ENCODE measurements around the gene SORCS1. TPM values are rescaled to one million over a fixed set of nuclear protein-coding genes. Genes with fewer than 3 reads are reported as not detected.
A peak's percentile ranks its signal among the peaks of the same experiment; 100 is the strongest.

SORCS1 gene
- total RNA-seq, 1 experiment from 2014 or later = 1.7 TPM

GRCh38 chr10:106919871-106920282, 244.6 kb downstream of the SORCS1 start:
- Histone ChIP-seq H3K4me2 (ENCODE audit: insufficient read depth, insufficient read length, low read length) (no peak overlapping the region), H3K79me2 (ENCODE audit: insufficient read depth, low read length) (no peaks in the 10 kb centered on the region), H3K23ac (ENCODE audit: insufficient read length, low read depth, low read length) (no peak overlapping the region), H3K27ac (ENCODE audit: insufficient read length, low read depth, low read length) (no peak overlapping the region), H3K9ac (ENCODE audit: extremely low read depth, insufficient read length, low read length) (no peak overlapping the region), H2BK12ac (ENCODE audit: insufficient read length, low read depth, low read length) (no peak overlapping the region), H4K91ac (ENCODE audit: insufficient read length, low read depth, low read length) (no peak overlapping the region), H3K4ac (ENCODE audit: low read depth, low read length) (no peak overlapping the region), H3K18ac (ENCODE audit: insufficient read length, low read depth, low read length) (no peak overlapping the region), H3T11ph (ENCODE audit: low read length) (no peak overlapping the region), H3K27me3 (ENCODE audit: insufficient read depth, low read length) (peaks cover 3% of the 10 kb centered on the region; the same call in 1 of the 2 replicates), H2AK5ac (ENCODE audit: insufficient read length, low read length) (no peak overlapping the region), H4K20me1 (ENCODE audit: control insufficient read depth, insufficient read depth, insufficient read length) (no peaks in the 10 kb centered on the region), H3K79me1 (ENCODE audit: insufficient read depth, low read depth, low read length, poor library complexity, severe bottlenecking) (no peaks in the 10 kb centered on the region), H2BK5ac (ENCODE audit: insufficient read length, low read length) (no peak overlapping the region), H4K5ac (ENCODE audit: insufficient read length, low read depth, low read length) (no peak overlapping the region), H2BK120ac (ENCODE audit: low read depth, low read length, poor library complexity, severe bottlenecking) (no peak overlapping the region), H4K8ac (replicated peaks; ENCODE audit: insufficient read length, low read depth, low read length) (no peak overlapping the region), H3K23me2 (ENCODE audit: insufficient read length, low read depth, low read length, poor library complexity, severe bottlenecking) (no peaks in the 10 kb centered on the region), H3K4me1 (ENCODE audit: insufficient read depth, low read length) (0 out of 2 replicates have a peak, but pooled peaks cover 2% of the 10 kb centered on the region), H3K56ac (ENCODE audit: insufficient read length, low read depth, low read length) (no peak overlapping the region), H3K14ac (ENCODE audit: insufficient read depth, low read length) (no peak overlapping the region), H3K9me3 (ENCODE audit: control insufficient read depth, low read depth, low read length) (no peaks in the 10 kb centered on the region), H2BK20ac (ENCODE audit: low read depth, low read length, poor library complexity, severe bottlenecking) (no peak overlapping the region), H2BK15ac (ENCODE audit: low read depth, low read length) (no peak overlapping the region), H2AFZ (ENCODE audit: low read length) (no peak overlapping the region)
- Mint-ChIP-seq H3K27me3 (ENCODE audit: low read depth) (peaks cover 61% of the 10 kb centered on the region), H3K27ac (0 out of 7 replicates have a peak overlapping the region, but pooled peaks of 1 of the 3 experiments have one; percentile 31), H3K36me3 (ENCODE audit: insufficient read depth in 1 of 3, low read depth in 3 of 3) (no peaks in the 10 kb centered on the region), H3K9me3 (no peaks in the 10 kb centered on the region), H3K4me3 (no peak overlapping the region), H3K4me1 (peaks cover 17 to 19% of the 10 kb centered on the region in 2 experiments)
- DNase-seq = no peak
- no CpG with 5 or more reads among the region's 3 CpGs for WGBS (ENCODE audit: extremely low coverage, insufficient read length, low lambda C conversion rate)
- TF ChIP-seq CTCF (conservative IDR thresholded peaks at IDR 0.05) = no peak

Measured in H9 (cell line).